Measurements from ENCODE around the gene COQ8B. TPM values are rescaled to one million over a fixed set of nuclear protein-coding genes. Genes with fewer than 3 reads are reported as not detected.

COQ8B gene
- polyA plus RNA-seq, 1 donor (not counting 4 experiments of a cell fraction or from before 2014, with no cell fraction given) = 11.0 TPM

- dilution Hi-C loops (cut with MboI; ENCODE audit: extremely low pct_ligation_motif_present, low sequenced_read_pairs) = no loop called here
- Histone ChIP-seq H4K20me1 (ENCODE audit: control insufficient read depth, extremely low read depth, insufficient read depth, low read length) (no peaks in the 10 kb centered on the region), H3K9me1 (ENCODE audit: control insufficient read depth, extremely low read depth, insufficient read depth, low read length) (no peaks in the 10 kb centered on the region), H3K4me2 (ENCODE audit: control insufficient read depth, extremely low read depth, insufficient read depth, low read depth, low read length) (no peak overlapping the region), H3K36me3 (ENCODE audit: control insufficient read depth in 2 of 2, extremely low read depth in 1 of 2, insufficient read depth in 2 of 2, low read length in 2 of 2) (peaks cover 21 to 32% of the 10 kb centered on the region in 2 experiments), H3K9me3 (ENCODE audit: control insufficient read depth, low read depth, low read length) (no peaks in the 10 kb centered on the region), H3K27ac (ENCODE audit: control insufficient read depth, insufficient read depth, low read length) (no peak overlapping the region), H3K79me2 (ENCODE audit: control insufficient read depth, insufficient read depth, low read length) (no peaks in the 10 kb centered on the region), H3K4me3 (ENCODE audit: control insufficient read depth in 2 of 3, extremely low read depth in 1 of 3, insufficient read depth in 2 of 3, low read depth in 1 of 3, low read length in 3 of 3) (no peak overlapping the region), H3K27me3 (ENCODE audit: control insufficient read depth, extremely low read depth, insufficient read depth, low read length) (no peaks in the 10 kb centered on the region), H2AFZ (ENCODE audit: control insufficient read depth, low read length) (no peak overlapping the region), H3K4me1 (ENCODE audit: control insufficient read depth, extremely low read depth, insufficient read depth, low read length) (no peaks in the 10 kb centered on the region), H3K9ac (ENCODE audit: control insufficient read depth, extremely low read depth, insufficient read depth, low read length) (no peak overlapping the region)
- FAIRE-seq (no peak), DNase-seq (ENCODE audit: low read depth, low spot score) (no peak)
- TF ChIP-seq CTCF (optimal IDR thresholded peaks at IDR 0.05 in 1 of 3, IDR thresholded peaks at IDR 0.05 in 1 of 3, conservative IDR thresholded peaks at IDR 0.05 in 1 of 3; ENCODE audit: extremely low read depth in 1 of 3, insufficient read depth in 2 of 3, low read length in 3 of 3) (no peak), EZH2 (IDR thresholded peaks at IDR 0.05; ENCODE audit: low read length) (no peak)
These were observed 13.5 kb downstream of the COQ8B start for GRCh38 chr19:40703029-40703755.

DNA sequence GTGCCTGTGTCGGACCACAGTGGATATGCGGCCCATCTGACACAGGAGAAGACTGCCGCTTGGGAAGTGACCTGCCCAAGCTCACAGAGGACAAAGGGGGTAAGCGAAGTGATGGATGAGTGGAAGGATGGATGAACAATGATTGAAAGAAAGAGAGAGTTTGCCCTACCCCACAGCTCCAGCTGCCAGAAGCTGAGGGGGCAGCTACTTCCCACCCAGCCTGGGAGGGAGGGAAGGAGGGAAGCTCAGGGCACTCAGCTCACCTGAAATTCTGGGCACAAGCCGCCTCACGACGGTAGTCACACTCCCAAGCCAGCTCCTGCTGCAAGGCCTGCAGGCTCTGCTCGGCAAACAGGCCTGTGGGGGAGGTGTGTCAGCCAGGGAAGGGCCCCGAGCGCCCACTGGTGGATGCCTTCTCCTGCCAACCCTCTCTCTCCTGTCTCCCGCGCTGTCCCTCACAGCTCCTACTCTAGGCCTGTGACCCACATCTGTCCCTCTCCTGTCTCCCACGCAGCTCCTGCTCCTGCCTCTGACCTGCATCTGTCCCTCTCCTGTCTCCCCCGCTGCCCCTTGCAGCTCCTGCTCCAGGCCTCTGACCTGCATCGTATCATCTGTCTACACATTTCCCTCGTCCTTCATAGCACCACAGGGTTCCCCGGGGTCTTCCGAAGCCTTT, 14.2 kb downstream of the COQ8B start:
- H3K9me1 ChIP-seq (ENCODE audit: control insufficient read depth, extremely low read depth, insufficient read depth, low read length) = no peaks in the 10 kb centered on the region
- H3K4me2 ChIP-seq (ENCODE audit: control insufficient read depth, extremely low read depth, insufficient read depth, low read depth, low read length) = no peak overlapping the region
- no peak overlapping the region for H2AFZ ChIP-seq (ENCODE audit: control insufficient read depth, low read length)
- dilution Hi-C loops (cut with MboI; ENCODE audit: extremely low pct_ligation_motif_present, low sequenced_read_pairs) = no loop called here
- H3K27me3 ChIP-seq (ENCODE audit: control insufficient read depth, extremely low read depth, insufficient read depth, low read length) = no peaks in the 10 kb centered on the region
- peaks cover 21 to 32% of the 10 kb centered on the region in 2 experiments for H3K36me3 ChIP-seq (ENCODE audit: control insufficient read depth in 2 of 2, extremely low read depth in 1 of 2, insufficient read depth in 2 of 2, low read length in 2 of 2)
- no peak overlapping the region for H3K9ac ChIP-seq (ENCODE audit: control insufficient read depth, extremely low read depth, insufficient read depth, low read length)
- TF ChIP-seq CTCF (optimal IDR thresholded peaks at IDR 0.05 in 1 of 3, IDR thresholded peaks at IDR 0.05 in 1 of 3, conservative IDR thresholded peaks at IDR 0.05 in 1 of 3; ENCODE audit: extremely low read depth in 1 of 3, insufficient read depth in 2 of 3, low read length in 3 of 3) (peak; percentile 45 to 88 (median 79)), EZH2 (IDR thresholded peaks at IDR 0.05; ENCODE audit: low read length) (no peak)
- FAIRE-seq (no peak), DNase-seq (ENCODE audit: low read depth, low spot score) (no peak)
- no peak overlapping the region for H3K27ac ChIP-seq (ENCODE audit: control insufficient read depth, insufficient read depth, low read length)
- no peaks in the 10 kb centered on the region for H3K4me1 ChIP-seq (ENCODE audit: control insufficient read depth, extremely low read depth, insufficient read depth, low read length)
- H4K20me1 ChIP-seq (ENCODE audit: control insufficient read depth, extremely low read depth, insufficient read depth, low read length) = no peaks in the 10 kb centered on the region
- no peak overlapping the region for H3K4me3 ChIP-seq (ENCODE audit: control insufficient read depth in 2 of 3, extremely low read depth in 1 of 3, insufficient read depth in 2 of 3, low read depth in 1 of 3, low read length in 3 of 3)
- no peaks in the 10 kb centered on the region for H3K79me2 ChIP-seq (ENCODE audit: control insufficient read depth, insufficient read depth, low read length)
- H3K9me3 ChIP-seq (ENCODE audit: control insufficient read depth, low read depth, low read length) = no peaks in the 10 kb centered on the region

All from keratinocyte (primary cell).